ENCODE data around the gene DOK3.
"Not testable (repeated sequence)": the region's sequence is repeated elsewhere in the genome, so short reads cannot be mapped to it uniquely, and the experiment has no call there.

Gene DOK3

DNA sequence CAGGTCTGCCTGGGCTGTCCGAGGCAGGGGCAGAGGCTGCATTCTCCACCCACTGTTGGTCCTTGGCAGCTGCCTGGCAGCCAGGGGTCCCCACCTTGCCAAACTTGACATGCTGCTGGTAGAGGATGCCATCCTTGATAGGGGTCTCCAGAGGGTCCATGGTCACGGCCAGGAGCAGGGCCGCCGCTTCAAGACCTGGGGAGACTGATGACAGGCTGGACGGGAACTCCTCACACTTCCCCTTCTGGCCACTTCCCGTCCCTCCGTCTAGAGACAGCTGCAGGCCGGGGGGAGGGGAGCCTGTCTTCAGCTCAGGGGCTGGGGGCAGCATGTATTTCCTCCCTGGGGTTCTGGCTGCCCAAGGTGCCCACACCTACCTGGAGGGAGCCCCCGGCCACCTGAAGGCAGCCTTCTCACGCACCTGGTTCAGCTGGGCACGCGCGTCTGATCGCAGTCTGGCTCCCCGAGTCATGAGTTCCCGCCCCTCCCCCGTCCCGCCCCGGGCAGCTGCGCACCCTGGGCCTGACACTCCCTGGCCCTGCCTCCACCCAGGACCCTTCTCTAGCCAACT, at the start of gene DOK3:
DOK3 (minus strand) TSS at position 446 of the 571 bp plus-strand sequence; CDS start at position 160, 286 bp downstream.
- no peak for DNase-seq

DNA sequence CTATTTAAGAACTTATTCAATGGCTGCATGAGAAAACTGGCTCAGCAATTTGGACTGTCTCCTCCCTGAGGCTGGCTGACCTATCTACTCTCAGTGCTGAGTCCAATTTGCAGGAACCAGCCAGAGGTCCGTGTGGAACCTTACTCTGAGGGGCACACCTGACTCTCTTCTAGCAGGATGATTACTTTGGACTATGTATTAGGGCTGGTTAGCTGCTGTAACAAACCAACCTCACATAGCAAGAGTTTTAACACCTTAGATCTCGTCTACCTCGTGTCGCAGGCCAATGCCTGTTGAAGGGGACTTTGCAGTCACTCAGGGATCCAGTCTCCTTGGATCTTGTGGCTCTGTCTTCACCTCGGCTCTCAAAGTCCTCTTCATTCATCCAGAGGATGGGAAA, 48.2 kb upstream of the DOK3 start:
- no peak for DNase-seq

GRCh38 chr5:177557041-177557647, 47.5 kb upstream of the DOK3 start:
- DNase-seq = no peak

DNA sequence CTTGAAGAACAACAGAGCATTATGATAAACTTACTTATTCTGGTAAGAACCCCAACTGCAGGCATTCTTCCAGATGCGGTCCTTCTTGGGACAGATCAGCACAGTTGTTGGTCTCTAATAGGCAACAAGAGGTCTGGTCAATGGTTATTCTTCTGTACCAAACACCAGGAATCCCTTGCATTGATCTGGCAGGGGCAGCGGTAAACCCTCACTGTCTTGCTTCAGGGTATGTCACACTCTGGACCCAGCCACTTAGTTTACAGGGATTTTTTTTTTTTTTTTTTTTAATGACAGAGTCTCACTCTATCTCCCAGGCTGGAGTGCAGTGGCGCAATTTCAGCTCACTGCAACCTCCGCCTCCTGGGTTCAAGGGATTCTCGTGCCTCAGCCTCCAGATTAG, 46.0 kb upstream of the DOK3 start:
- DNase-seq = no peak

- DNase-seq = no peak
Measured at GRCh38 chr5:177555228-177555627, 45.6 kb upstream of the DOK3 start.

DNA sequence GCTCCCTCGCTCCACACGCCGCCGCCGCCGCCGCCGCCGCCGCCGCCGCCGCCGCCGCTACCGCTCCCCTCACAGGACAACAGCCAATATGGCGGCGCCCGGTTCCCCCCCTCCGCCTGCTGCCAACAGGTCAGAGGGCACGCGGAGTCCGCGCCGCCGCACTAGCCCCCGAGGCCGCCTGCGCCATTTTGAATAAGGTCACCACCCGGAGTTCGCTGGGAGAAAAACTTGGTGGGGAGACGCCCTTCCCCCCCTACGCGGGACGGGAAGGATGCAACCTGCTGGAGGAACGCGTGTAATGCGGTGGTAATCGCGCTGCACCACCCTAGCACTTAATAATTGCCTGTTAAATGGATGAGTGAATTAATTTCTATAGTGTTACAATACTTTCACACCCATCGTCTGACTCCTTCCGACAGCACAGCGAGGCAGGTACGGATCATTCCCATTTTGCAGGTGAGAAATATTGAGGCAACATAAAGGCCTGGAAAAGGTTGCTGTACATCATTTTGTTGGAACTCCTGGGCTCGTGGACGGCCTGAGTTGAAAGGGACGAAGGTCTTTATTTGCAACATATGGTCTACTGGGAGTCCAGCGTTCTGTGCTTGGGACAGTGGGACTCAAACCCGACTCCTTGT, 45.0 kb upstream of the DOK3 start, which contains the start of gene FAM193B:
FAM193B (minus strand) TSS at position 90 of the 638 bp plus-strand sequence. CDS start 105 bp downstream, outside the sequence.
- peak; percentile 82 for DNase-seq

DNA sequence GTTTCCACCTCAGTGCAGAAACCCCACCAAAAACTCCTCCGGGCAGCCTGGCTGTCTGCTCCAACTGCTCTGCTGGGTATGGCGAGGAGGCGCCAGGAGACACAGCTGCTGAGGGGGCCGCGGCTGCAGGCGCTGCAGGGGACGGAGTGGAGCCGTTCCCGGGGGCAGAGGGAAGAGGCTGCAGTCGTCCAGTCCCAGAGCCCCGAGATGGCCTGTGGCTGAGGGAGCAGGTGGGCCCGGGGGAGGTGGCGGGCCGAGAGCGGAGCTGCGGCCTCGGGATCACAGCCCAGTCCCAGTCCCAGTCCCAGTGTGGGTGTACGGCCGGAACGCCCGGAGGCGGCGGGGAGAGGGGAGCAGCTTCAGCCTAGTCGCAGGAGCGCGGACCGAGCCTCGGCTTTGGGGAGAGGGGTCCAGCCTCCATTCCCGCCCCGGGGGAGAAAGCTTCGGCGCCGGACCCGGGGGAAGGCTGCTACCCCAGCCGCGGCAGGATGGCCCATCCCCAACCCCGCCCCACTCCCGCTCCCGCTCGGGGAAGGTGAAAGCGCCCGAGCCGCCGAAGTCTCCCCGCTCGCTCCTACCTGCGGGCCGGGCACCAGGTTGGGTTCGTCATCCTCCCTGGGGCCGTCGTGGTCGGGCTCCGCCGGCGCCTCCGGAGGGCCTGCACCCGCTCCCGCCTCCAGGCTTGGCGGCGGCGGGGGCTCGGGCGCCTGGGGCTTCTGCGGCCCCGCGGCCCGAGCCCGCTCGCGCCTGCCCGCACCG, 44.2 kb upstream of the DOK3 start:
- peak; percentile 1 for DNase-seq

DNA sequence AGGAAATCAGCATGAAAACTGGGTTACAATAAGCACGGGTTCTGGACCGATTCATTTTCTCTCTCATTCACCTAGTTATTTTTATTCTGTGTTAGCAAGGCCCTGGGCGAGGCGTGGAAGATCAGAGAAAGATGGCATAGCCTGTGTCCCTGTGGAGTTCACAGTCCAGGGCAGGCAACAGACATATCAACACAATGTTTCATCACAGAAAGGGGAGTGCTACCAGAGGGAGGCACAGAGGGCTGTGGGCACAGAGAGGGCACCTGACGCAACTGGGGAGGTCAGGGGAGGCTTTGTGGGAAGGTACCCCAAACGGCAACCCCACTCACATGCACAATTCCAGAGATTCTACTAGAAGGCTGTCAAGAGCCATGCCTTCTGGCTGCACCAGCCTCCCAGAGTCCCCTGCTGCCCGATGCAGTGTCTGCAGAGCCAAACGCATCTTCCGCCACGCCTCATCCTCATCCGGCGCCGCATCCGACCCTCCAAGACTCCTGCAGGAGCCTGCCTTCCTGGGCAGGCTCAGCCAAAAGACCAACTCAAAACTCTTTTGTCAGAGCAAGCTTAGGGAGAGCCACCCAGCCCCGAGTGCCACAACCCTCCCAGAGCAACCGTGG, 43.3 kb upstream of the DOK3 start:
- no peak for DNase-seq

GRCh38 chr5:177550122-177550521, 40.5 kb upstream of the DOK3 start:
- DNase-seq = no peak

DNA sequence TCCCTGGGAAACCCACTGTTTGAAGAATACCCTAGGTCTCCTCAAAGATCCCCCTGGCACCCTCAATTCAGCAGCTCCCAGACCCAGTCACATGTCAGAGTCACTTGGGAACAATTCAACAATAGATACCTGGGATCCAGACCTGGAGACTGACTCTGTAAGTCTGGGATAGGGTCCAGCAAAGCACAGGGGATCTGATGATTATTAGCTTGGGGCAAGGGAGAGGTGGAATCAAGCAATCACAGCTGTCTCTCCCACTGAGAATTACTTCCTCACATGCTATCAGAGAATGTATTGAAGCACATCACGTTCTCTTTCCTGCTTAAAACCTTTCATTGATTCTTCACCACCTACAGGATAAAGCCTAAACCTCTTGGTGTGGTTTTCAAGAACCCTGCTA, 38.9 kb upstream of the DOK3 start:
- no peak for DNase-seq

GRCh38 chr5:177547736-177548135, 38.1 kb upstream of the DOK3 start:
- no peak for DNase-seq

DNA sequence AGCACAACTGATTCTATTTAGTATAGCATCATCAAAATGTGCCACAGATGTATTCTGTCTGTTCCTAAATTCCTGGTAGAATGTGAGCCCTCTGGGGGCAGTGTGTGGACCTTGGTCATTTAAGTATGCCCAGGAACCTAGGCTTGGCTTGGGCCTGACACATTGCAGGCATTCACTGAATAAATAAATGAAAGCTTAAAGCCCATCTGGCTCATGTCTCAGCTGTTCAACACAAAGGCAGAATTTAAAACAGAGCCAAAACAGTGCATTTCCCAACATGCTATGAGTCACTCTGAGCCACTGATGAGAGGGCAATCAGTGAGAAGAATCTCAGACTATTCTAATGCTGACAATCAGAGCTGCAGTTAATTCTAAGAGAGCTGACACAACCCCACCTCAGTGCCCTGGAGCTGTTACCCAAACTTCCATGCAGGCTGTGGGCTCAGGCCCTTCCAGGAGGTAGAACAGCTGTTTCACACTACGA, 36.7 kb upstream of the DOK3 start:
- no peak for DNase-seq

DNA sequence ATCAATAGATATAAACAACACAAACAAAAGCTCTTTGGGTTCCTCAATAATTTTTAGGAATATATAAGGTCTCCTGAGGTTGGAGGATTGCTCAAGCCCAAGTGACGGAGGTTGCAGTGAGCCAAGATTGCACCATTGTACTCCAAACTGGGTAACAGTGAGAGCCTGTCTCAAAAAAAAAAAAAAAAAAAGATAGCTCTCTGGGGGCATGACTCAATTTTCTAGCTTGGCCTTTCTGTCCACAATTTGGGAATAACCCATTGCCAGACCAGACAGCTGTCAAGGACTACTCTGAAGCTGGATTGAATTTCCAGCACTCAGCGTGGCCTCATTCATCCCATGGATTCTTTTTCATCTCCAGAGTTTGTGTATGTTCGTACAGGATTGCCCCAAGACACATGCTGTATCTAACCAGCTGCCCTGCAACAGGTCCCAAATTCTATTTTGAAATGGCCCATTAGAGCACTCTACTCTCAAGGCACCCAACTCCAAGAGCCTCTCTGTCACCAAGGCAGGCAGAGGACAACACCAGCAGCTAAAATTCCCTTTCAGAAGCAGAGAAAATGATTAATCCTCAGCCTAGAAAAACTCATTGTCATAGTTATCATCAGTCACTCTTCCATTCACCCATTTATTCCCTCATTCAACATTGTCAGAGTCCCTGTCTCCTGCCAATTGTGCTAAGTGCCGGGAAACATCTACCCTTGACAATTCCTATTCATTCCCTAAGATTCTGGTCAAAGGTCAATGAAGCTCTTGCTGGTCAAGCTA, 36.0 kb upstream of the DOK3 start:
- no peak for DNase-seq

- DNase-seq = no peak
Measured at GRCh38 chr5:177542816-177543465, 33.3 kb upstream of the DOK3 start.

DNA sequence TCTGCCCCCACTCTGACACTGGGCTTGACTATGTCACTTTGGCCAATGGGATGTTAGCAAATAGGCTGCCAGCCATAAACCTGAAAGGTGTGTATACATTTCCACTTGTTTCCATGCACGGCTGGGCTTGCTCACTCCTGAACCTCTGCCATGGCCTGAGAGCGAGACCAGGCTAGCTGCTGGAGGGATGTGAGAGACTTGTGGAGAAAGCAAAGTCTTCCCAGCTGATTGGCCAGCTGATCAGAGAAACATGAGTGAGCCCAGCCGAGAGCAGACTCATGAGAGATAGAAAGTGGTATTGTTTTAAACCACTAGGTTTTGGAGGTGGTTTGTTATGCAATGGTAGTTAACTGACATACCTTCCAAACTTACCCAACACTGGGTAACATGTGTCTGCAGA, 30.8 kb upstream of the DOK3 start:
- no peak for DNase-seq

GRCh38 chr5:177539411-177539810, 29.8 kb upstream of the DOK3 start:
- no peak for DNase-seq

- no peak for DNase-seq
Measured at GRCh38 chr5:177538876-177539275, 29.2 kb upstream of the DOK3 start.

DNA sequence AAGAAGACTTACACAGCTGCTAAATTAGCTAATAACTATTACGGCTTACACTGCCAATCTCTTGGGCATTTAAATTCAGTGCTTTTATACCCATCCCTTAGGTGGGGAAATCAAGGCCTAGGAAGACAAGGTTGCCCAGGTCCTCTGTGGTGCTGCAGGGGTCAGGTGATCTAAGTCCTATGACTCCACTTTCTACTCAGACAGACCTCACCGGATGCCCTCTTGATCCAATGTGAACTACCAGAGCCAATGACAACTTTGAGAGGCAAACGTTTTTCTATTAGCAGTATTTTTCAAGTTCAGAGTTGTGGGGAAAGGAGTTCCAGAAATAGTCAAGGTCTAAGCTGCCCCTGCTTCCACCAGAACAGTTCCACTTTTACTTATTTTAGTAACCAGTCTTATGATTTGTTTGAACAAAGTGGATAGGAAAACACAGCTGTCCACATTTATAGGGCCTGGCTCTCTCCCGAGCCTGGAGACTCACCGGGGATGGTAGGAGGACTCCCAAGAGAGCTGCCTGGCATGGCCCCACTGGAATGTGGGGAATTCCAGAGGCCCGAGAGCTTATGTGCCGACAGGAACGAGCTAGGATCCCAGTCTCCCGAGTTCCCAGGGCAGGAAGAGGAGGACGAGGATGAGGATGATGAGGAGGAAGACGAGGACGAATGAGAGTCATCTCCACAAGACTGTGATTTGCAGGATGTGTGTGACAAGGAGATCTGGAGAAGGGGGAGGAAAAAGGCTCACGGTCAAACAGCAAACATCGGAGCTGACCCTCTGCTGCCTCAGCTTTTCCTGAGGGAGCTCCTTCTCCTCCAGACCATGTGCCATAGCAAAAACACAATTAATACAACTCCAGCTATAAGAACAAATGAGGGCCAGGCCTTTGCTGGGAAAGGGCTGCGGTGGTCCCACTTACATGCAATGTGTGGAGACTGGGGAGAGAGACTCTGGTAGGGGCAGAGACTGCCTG, 28.0 kb upstream of the DOK3 start:
- DNase-seq = peak; percentile 1

DNA sequence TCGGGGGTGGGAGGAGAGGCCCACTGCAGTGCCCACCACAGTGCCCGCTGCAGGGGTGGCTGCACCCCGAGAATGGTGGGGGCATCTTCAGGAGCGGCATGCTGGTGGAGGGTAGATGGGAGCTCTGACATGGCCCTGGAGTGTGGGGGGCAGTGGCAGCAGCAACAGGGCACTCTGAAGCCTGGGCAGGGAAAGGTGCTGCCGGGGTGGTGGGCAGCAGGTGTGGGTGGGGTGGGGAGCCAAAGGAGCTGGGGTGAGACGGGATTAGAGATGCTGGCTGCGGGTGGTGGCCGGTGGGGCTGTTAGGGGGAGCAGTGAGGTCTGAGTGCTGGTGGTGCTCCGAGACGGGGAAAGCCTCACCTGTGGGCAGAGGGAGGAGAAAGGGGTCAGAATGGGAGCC, 26.8 kb upstream of the DOK3 start:
- no peak for DNase-seq

DNA sequence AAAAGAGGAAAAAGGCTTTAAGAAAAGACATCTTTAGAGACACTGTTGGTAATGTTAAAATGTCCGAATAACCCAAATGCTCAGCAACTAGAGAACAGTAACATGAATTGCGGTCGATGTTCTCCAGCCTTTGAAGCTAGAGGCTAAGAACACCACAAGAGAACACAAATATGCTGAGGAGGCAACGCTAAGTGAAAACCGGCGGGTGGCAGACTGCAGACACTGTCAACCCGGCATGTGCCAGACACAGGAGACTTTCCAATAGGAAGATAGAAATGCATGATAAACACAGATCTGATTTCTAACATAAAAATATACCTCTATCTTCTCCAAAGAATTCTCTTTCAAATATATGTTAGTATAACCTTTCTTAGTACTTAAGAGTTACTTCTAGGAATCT, 25.5 kb upstream of the DOK3 start:
- no peak for DNase-seq

- not testable (repeated sequence) for DNase-seq
Measured at GRCh38 chr5:177534433-177534832, 24.8 kb upstream of the DOK3 start.

Measured in SHP77 treated with DMSO at 0.1 percent for 48 hours (cell line).